Measurements from ENCODE around the gene GALNT9. TPM values are rescaled to one million over a fixed set of nuclear protein-coding genes. Genes with fewer than 3 reads are reported as not detected.

The GALNT9 gene
- total and polyA plus RNA-seq, 2 donors (not counting 1 experiment from before 2014, with no cell fraction given), result 0.71 to 2.4 TPM

GRCh38 chr12:132215299-132215989, 113.9 kb downstream of the GALNT9 start:
- Histone ChIP-seq H3K4me3 (ENCODE audit: control extremely low read depth in 1 of 5, extremely low read depth in 1 of 5, insufficient read depth in 1 of 5, low read depth in 2 of 5, low read length in 4 of 5) (no peak overlapping the region), H3K4me1 (ENCODE audit: control insufficient read depth in 2 of 2, insufficient read depth in 2 of 2, low read length in 2 of 2) (peaks cover 0 to 21% of the 10 kb centered on the region in 2 donors), H2AFZ (ENCODE audit: insufficient read depth, low read depth, low read length, poor library complexity, severe bottlenecking) (no peak overlapping the region), H4K20me1 (ENCODE audit: control insufficient read depth, insufficient read depth, low read length, poor library complexity, severe bottlenecking) (no peaks in the 10 kb centered on the region), H3K79me2 (ENCODE audit: control insufficient read depth, insufficient read depth, low read length) (no peaks in the 10 kb centered on the region), H3K27me3 (replicated peaks in 1 of 4; ENCODE audit: control extremely low read depth in 1 of 4, control insufficient read depth in 3 of 4, insufficient read depth in 4 of 4, low read length in 3 of 4) (peaks cover 0 to 20% (median 2%) of the 10 kb centered on the region in 4 experiments), H3K4me2 (replicated peaks; ENCODE audit: low read depth, low read length, poor library complexity, severe bottlenecking) (no peak overlapping the region), H3K27ac (ENCODE audit: low read length in 2 of 2) (no peak overlapping the region), H3K9ac (ENCODE audit: low read length) (no peak overlapping the region), H3K9me3 (ENCODE audit: control extremely low read depth in 1 of 3, control insufficient read depth in 2 of 3, insufficient read depth in 1 of 3, low read length in 2 of 3) (peaks cover 0 to 44% (median 0%) of the 10 kb centered on the region in 3 donors), H3K36me3 (replicated peaks in 1 of 2; ENCODE audit: control extremely low read depth in 1 of 2, control insufficient read depth in 1 of 2, extremely low read depth in 1 of 2, insufficient read depth in 2 of 2, low read length in 1 of 2) (no peaks in the 10 kb centered on the region)
- ATAC-seq (ENCODE audit: low read depth) (no peak), DNase-seq (no peak)
- Mint-ChIP-seq H3K27ac (no peak overlapping the region), H3K4me3 (no peak overlapping the region), H3K4me1 (peaks cover 10% of the 10 kb centered on the region), H3K9me3 (ENCODE audit: insufficient read depth) (peaks cover 3% of the 10 kb centered on the region), H3K27me3 (peaks cover 11% of the 10 kb centered on the region)
- intact Hi-C loops (cut with micrococcal nuclease), result no loop called here
- WGBS (ENCODE audit: insufficient coverage), result 88% methylated on average over 25 of the region's 28 CpGs
- no peak for TF ChIP-seq CTCF (IDR thresholded peaks at IDR 0.05)
- no peak for TF ChIP-seq EZH2 (IDR thresholded peaks at IDR 0.05; ENCODE audit: borderline replicate concordance, insufficient read depth, low read depth, low read length, poor library complexity, severe bottlenecking)
- CTCF ChIA-PET, result no interaction called here
- POLR2A ChIA-PET, result interaction anchor here (0.6 kb wide), 1 partner anchor 474 kb away, joined by 5 read pairs; no protein-coding TSS in a partner anchor

GRCh38 chr12:132214891-132215290, 114.5 kb downstream of the GALNT9 start:
- Histone ChIP-seq H4K20me1 (ENCODE audit: control insufficient read depth, insufficient read depth, low read length, poor library complexity, severe bottlenecking) (no peaks in the 10 kb centered on the region), H3K4me3 (ENCODE audit: control extremely low read depth in 1 of 5, extremely low read depth in 1 of 5, insufficient read depth in 1 of 5, low read depth in 2 of 5, low read length in 4 of 5) (no peak overlapping the region), H2AFZ (ENCODE audit: insufficient read depth, low read depth, low read length, poor library complexity, severe bottlenecking) (no peak overlapping the region), H3K9me3 (ENCODE audit: control extremely low read depth in 1 of 3, control insufficient read depth in 2 of 3, insufficient read depth in 1 of 3, low read length in 2 of 3) (peaks cover 0 to 48% (median 0%) of the 10 kb centered on the region in 3 donors), H3K36me3 (replicated peaks in 1 of 2; ENCODE audit: control extremely low read depth in 1 of 2, control insufficient read depth in 1 of 2, extremely low read depth in 1 of 2, insufficient read depth in 2 of 2, low read length in 1 of 2) (no peaks in the 10 kb centered on the region), H3K27me3 (replicated peaks in 1 of 4; ENCODE audit: control extremely low read depth in 1 of 4, control insufficient read depth in 3 of 4, insufficient read depth in 4 of 4, low read length in 3 of 4) (peaks cover 0 to 17% (median under 1%) of the 10 kb centered on the region in 4 experiments), H3K4me2 (replicated peaks; ENCODE audit: low read depth, low read length, poor library complexity, severe bottlenecking) (no peak overlapping the region), H3K9ac (ENCODE audit: low read length) (no peak overlapping the region), H3K79me2 (ENCODE audit: control insufficient read depth, insufficient read depth, low read length) (no peaks in the 10 kb centered on the region), H3K4me1 (ENCODE audit: control insufficient read depth in 2 of 2, insufficient read depth in 2 of 2, low read length in 2 of 2) (peaks cover 0 to 21% of the 10 kb centered on the region in 2 donors), H3K27ac (ENCODE audit: low read length in 2 of 2) (no peak overlapping the region)
- TF ChIP-seq CTCF (IDR thresholded peaks at IDR 0.05), result no peak
- TF ChIP-seq EZH2 (IDR thresholded peaks at IDR 0.05; ENCODE audit: borderline replicate concordance, insufficient read depth, low read depth, low read length, poor library complexity, severe bottlenecking), result no peak
- intact Hi-C loops (cut with micrococcal nuclease), result no loop called here
- no peak overlapping the region for H3K4me3 Mint-ChIP-seq
- ChIA-PET CTCF (no interaction called here), POLR2A (interaction anchor here (0.6 kb wide), 1 partner anchor 474 kb away, joined by 5 read pairs; no protein-coding TSS in a partner anchor)
- WGBS (ENCODE audit: insufficient coverage), result 72% methylated on average over 22 of the region's 22 CpGs
- peaks cover 3% of the 10 kb centered on the region for H3K9me3 Mint-ChIP-seq (ENCODE audit: insufficient read depth)
- H3K4me1 Mint-ChIP-seq, result peaks cover 9% of the 10 kb centered on the region
- peak overlapping the region; percentile 41 for H3K27ac Mint-ChIP-seq
- ATAC-seq (ENCODE audit: low read depth) (no peak), DNase-seq (no peak)
- peaks cover 5% of the 10 kb centered on the region for H3K27me3 Mint-ChIP-seq

Data from B cell (primary cell).